ENCODE data around the gene WDR47.
"Not testable (repeated sequence)": the region's sequence is repeated elsewhere in the genome, so short reads cannot be mapped to it uniquely, and the experiment has no call there.

WDR47 gene

DNA sequence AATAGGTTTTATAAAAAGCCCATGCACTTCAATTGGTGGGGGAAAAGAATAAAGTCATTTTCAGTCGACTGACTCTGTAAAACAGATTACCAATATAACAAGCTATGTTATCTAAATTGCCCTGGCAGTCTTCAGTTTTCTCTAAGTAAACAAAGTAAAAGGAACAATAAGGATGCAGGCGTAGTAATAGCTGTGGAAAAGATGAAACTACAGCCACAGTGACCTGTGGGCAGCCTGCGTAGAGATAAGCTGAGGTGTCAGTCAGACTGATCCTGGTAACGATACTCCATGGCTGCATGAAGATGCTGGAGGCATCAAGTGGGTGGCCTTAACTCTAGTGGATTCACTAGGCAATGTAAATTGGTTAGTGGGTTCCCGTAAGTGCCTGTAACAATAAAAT lies 108.0 kb downstream of the WDR47 start:
- DNase-seq (ENCODE audit: low read depth): no peak
- TF ChIP-seq, protein P1, sequence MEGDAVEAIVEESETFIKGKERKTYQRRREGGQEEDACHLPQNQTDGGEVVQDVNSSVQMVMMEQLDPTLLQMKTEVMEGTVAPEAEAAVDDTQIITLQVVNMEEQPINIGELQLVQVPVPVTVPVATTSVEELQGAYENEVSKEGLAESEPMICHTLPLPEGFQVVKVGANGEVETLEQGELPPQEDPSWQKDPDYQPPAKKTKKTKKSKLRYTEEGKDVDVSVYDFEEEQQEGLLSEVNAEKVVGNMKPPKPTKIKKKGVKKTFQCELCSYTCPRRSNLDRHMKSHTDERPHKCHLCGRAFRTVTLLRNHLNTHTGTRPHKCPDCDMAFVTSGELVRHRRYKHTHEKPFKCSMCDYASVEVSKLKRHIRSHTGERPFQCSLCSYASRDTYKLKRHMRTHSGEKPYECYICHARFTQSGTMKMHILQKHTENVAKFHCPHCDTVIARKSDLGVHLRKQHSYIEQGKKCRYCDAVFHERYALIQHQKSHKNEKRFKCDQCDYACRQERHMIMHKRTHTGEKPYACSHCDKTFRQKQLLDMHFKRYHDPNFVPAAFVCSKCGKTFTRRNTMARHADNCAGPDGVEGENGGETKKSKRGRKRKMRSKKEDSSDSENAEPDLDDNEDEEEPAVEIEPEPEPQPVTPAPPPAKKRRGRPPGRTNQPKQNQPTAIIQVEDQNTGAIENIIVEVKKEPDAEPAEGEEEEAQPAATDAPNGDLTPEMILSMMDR (IDR thresholded peaks at IDR 0.05; ENCODE audit: low read depth, low read length, missing control alignments): no peak

DNA sequence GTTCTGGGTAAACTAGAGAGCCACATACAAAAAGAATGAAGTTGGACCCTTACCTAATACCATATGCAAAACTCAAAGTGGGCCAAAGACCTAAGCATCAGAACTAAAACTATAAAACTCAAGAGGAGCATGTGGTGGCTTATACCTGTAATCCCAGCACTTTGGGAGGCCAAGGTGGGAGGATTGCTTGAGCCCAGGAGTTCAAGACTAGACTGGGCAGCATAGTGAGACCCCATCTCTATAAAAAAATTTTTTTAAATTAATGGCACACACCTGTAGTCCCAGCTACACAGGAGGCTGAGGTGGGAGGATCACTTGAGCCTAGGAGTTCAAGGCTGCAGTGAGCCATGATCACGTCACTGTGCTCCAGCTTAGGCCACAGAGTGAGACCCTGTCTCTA lies 114.3 kb downstream of the WDR47 start:
- DNase-seq (ENCODE audit: low read depth); H3K4me3 ChIP-seq (ENCODE audit: low read depth, low read length): not testable (repeated sequence)

More for the DNA sequence above, 108.0 kb downstream of the WDR47 start:
- H3K4me3 ChIP-seq (ENCODE audit: low read depth, low read length): no peak overlapping the region

DNA sequence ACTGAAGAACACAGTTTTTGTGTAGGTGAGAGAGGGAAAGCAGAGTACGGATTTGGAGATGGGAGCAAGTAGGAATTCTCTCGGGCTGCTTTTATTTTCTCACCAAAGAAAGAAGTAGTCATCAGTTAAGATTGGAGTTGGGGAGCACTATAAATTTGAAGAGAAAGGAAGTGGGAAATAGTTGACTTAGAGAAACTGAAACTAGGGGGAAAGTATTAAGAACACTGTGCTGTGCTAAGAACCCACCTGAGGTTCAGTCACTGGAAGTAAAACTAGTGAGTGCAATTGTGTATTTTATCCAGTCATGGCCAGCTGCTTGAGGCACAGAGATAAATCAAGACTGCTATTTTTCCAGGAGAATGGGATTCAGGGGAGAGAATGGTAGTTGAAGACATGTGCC lies 116.0 kb downstream of the WDR47 start:
- no peak overlapping the region for H3K4me3 ChIP-seq (ENCODE audit: low read depth, low read length)
- TF ChIP-seq, protein P1 (IDR thresholded peaks at IDR 0.05; ENCODE audit: low read depth, low read length, missing control alignments): no peak
- no peak for DNase-seq (ENCODE audit: low read depth)

Measured in GM12864 (cell line).